ENCODE results near the gene TAGLN2.
A peak's percentile ranks its signal among the peaks of the same experiment; 100 is the strongest.

The TAGLN2 gene

DNA sequence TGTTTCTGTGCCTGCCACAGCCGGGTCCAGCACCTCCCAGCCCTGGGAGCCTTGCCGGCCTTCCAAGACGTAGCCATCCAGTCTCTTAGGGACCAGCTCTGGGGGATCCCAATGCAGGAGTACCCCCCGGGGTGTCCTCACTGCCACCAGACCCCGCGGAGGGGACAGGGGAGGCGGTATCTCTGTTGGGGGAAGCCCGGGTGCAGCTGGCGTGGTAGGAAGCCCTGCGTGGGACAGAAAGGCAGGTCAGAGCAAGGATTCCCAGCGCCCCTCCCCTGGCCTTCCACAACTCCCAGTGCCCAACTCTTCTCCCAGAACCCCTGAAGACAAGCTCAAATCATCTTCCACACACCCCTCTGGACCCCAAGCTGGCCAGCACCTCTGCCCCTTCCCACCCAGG is 4.9 kb upstream of the TAGLN2 start:
- H3K4me3 ChIP-seq (ENCODE audit: low read depth, low read length) = no peak overlapping the region
- TF ChIP-seq, protein P1, sequence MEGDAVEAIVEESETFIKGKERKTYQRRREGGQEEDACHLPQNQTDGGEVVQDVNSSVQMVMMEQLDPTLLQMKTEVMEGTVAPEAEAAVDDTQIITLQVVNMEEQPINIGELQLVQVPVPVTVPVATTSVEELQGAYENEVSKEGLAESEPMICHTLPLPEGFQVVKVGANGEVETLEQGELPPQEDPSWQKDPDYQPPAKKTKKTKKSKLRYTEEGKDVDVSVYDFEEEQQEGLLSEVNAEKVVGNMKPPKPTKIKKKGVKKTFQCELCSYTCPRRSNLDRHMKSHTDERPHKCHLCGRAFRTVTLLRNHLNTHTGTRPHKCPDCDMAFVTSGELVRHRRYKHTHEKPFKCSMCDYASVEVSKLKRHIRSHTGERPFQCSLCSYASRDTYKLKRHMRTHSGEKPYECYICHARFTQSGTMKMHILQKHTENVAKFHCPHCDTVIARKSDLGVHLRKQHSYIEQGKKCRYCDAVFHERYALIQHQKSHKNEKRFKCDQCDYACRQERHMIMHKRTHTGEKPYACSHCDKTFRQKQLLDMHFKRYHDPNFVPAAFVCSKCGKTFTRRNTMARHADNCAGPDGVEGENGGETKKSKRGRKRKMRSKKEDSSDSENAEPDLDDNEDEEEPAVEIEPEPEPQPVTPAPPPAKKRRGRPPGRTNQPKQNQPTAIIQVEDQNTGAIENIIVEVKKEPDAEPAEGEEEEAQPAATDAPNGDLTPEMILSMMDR (IDR thresholded peaks at IDR 0.05; ENCODE audit: low read depth, low read length) = no peak

DNA sequence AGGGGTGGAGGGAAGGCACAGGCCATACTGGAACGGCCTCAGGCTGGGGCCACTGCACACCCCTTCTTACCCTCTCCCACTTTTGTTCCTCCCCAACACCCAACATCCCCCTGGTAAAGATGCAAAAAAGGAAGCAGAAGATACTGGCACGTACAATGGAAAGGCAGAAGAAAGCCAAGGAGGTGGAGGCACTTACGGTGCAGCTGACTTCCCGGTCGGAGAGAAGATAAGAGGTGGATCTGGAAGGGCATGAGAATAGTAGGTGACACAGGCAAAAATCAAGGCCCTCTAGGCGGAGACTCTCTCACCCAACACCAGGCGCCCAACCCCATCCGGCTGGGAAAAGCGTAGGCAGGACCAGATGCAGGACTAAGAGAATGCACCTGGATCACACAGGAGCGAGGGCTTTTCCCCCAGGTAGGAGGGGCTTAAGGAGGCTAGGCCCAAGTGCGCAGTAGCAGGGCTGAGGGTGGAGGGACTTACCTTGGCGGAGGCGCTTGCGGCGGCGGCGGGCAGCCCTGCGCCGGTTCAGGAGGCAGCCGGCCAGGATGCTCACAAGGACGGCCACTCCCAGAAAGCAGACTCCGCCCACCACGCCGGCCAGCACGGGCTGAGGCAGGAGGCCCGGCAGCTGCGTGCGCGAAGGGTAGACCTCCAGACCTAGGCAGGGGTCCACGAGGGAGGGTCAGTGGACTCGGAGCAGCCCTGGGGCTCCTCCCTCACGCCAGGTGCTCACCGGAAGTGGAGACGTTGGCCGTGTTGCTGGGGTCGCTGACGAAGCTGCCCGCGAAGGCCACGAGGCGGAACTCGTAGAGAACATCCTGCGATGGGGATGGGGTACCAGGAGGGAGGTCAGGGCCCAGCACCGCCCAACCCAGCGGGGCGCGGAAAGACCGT is 4.1 kb upstream of the TAGLN2 start:
- TF ChIP-seq, protein P1 (IDR thresholded peaks at IDR 0.05; ENCODE audit: low read depth, low read length) = no peak
- no peak overlapping the region for H3K4me3 ChIP-seq (ENCODE audit: low read depth, low read length)

DNA sequence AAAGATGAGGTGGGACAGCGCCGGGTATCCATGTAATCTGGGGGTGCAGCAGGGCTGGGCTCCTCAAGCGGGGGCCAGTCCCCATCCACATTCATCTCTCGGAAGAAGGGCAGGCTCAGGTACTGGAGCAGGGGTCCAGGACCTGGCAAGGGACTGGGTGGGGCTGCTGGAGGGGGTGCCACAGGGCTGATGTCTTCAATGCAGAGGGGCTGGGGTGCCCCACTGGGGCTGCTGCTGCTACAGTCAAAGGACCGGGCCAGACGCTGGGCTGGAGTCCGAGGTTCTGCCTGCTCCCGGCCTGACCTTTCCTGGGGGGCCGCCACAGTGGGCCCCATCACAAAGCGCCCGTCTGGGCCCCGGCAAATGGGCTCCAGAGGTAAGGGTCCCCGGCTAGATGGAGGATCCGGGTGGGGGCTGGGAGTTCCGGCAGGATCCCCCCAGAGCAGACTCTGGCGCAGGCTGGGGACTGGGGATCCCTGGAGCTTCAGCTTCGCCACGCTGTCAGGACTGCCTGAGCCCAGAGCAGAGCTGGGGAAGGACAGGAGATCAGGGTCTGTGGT is 3.3 kb upstream of the TAGLN2 start:
- no peak overlapping the region for H3K4me3 ChIP-seq (ENCODE audit: low read depth, low read length)
- TF ChIP-seq, protein P1 (IDR thresholded peaks at IDR 0.05; ENCODE audit: low read depth, low read length) = no peak

DNA sequence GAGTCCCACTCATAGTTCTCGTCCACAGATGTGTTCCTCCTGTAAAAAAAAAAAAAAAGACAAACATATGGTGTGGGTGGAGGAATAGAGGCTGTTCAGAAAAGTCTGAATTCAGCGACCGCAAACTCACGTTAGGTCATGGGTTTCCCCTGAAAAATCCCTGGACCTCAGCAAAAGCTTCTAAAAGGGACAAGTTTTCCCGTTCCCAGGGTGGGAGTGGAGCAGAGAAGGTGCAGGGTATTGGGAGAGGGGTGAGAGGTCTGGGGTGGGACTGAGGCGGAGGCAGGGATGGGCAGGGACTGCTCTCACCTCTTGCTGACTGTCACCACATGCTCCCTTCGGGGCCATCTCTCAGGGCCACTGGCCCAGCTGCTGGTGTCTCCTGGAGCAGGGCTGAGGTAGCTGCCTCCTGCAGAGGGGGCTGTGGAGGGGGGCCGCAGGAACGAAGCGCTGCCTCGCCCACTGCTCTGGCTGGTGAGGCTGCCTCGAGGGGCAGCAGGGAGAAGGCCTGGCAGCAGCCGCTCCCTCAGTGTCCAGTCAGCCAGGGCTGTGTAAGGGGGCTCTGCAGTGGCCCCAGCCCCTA is 2.6 kb upstream of the TAGLN2 start:
- TF ChIP-seq, protein P1 (IDR thresholded peaks at IDR 0.05; ENCODE audit: low read depth, low read length) = no peak
- H3K4me3 ChIP-seq (ENCODE audit: low read depth, low read length) = no peak overlapping the region

DNA sequence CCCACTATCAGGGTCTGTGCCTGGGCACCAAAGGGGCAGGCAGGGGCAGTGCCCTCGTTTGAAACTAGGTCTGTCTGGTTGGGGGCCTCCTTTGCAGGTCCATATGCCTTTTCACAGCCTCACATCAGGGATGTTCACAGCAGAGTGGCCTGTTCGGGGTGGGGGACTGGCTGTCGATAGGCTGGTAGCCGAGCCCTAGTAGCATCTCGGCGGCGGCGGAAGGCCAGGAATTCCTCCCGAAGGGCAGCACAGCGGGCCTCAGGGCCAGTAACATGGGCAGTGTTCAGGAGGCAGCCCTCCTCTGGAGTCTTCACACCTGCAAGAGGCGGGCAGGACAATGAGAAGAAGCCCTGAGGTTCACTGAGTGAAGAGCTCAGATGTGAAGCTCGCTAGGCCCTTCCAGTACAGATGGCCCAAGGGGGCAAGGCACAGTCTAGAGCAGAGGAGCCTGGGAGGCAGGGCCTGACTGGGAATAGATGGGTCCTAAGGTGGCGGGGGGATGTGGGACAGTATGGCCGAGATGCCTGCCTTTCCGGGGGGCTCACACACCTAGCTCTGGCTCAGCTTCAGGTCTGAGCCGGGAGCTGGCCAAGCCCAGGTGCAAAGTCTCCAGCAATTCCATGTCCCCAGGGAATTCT is 2.0 kb upstream of the TAGLN2 start:
- TF ChIP-seq, protein P1 (IDR thresholded peaks at IDR 0.05; ENCODE audit: low read depth, low read length) = no peak

DNA sequence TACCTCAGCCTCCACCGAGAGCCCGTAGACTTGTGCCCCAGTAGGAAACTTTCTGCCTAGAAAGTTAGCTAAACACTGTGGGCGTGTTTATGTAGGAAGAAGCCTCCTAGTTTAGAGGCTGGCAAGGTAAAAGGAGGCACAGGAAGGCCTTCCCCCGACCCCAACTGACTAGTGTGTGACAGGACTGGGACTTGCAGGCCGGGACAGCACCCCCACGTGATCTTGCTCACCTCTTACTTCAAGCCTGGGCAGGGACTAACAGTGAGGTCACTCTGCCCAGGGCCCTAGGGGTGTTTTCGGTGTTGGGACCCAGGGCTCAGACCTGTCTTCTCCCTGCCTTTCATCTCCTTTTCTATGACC is 392 bp upstream of the TAGLN2 start:
- TF ChIP-seq, protein P1 (IDR thresholded peaks at IDR 0.05; ENCODE audit: low read depth, low read length) = no peak
- H3K4me3 ChIP-seq (ENCODE audit: low read depth, low read length) = peak overlapping the region; percentile 98

More for the DNA sequence above, 2.0 kb upstream of the TAGLN2 start:
- H3K4me3 ChIP-seq (ENCODE audit: low read depth, low read length) = no peak overlapping the region

All from WI38 (cell line).